ENCODE data around the gene SLC39A7.

GRCh38 chr6:33249732-33250630, 49.3 kb downstream of the SLC39A7 start:
- no peak for TF ChIP-seq CTCF (IDR thresholded peaks at IDR 0.05)
- no peak for TF ChIP-seq POLR2A (IDR thresholded peaks at IDR 0.05)
- TF ChIP-seq EP300 (IDR thresholded peaks at IDR 0.05): no peak
